Nephron progenitor cell (in vitro differentiated cells): Measurements from ENCODE around the gene AQP5.
A peak's percentile ranks its signal among the peaks of the same experiment; 100 is the strongest.
"Not testable (repeated sequence)": the region's sequence is repeated elsewhere in the genome, so short reads cannot be mapped to it uniquely, and the experiment has no call there.

Experiments used
- DNase-seq: peaks from one replicate; pipeline ENCODE4 v3.0.0; 2021
- H3K27ac Mint-ChIP-seq: 2 replicates; pipeline ENCODE4 v1.8.0; 2021; ENCODE audit warnings: mild to moderate bottlenecking, moderate library complexity, mixed read lengths
- H3K27me3 Mint-ChIP-seq: 2 replicates; pipeline ENCODE4 v1.8.0; 2021; ENCODE audit warnings: mild to moderate bottlenecking, low read depth, mixed read lengths; ENCODE audit not compliant: poor library complexity
- H3K36me3 Mint-ChIP-seq: 2 replicates; pipeline ENCODE4 v1.8.0; 2021; ENCODE audit warnings: low read depth, mixed read lengths
- H3K4me1 Mint-ChIP-seq: 2 replicates; pipeline ENCODE4 v1.8.0; 2021; ENCODE audit warnings: mixed read lengths
- H3K4me3 Mint-ChIP-seq: 2 replicates; pipeline ENCODE4 v1.8.0; 2021; ENCODE audit warnings: mild to moderate bottlenecking, moderate library complexity, mixed read lengths
- H3K9me3 Mint-ChIP-seq: 2 replicates; pipeline ENCODE4 v1.8.0; 2021; ENCODE audit warnings: mild to moderate bottlenecking, moderate library complexity, mixed read lengths
- CTCF ChIP-seq: fragments of 200-600 bp; sonication (generic); IDR thresholded peaks from 2 replicates; pipeline ENCODE4 v1.5.0; 2021; ENCODE audit warnings: antibody characterized with exemption

The AQP5 gene

DNA sequence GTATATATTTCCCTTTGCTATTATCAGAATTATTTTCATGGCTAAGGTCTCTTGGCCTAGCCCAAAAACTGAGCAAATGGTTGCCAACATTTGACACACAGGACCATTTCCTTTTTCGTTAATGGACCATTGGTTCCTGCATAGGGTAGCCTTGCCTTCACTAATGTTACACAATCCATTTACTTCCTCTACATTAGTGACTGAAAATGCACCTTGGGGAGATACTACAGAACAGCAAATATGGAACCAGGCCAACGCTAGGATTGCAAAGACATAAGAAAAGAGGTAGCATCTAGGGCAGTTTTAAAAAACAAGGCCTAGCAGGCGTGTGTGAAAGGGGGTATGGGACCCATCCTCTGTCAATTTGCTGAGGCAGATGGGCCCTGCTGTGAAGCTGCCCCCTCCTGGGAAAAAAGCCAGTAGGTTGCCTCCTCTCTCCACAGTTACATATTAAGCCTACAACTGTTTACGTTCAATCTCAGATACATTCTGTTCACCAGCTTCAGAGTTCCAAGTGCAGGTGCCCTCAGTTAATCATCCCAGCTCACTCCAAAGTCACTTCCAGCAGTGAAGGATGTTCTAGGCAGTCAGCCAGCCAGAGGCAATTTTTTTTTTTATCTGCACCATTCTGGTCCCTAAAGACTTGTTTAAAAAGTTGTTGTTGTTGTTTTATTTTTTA is 26.1 kb downstream of the AQP5 start:
- H3K27ac Mint-ChIP-seq = peak overlapping the region; percentile 52

GRCh38 chr12:49989400-49989799 is 27.7 kb downstream of the AQP5 start:
- not testable (repeated sequence) for H3K27me3 Mint-ChIP-seq, H3K9me3 Mint-ChIP-seq, DNase-seq, H3K27ac Mint-ChIP-seq, H3K4me3 Mint-ChIP-seq
- H3K36me3 Mint-ChIP-seq = peaks cover 66% of the 10 kb centered on the region
- H3K4me1 Mint-ChIP-seq = peaks cover 24% of the 10 kb centered on the region

More for the DNA sequence above, 26.1 kb downstream of the AQP5 start:
- Mint-ChIP-seq H3K4me3 (no peak overlapping the region), H3K27me3 (no peaks in the 10 kb centered on the region), H3K9me3 (no peaks in the 10 kb centered on the region), H3K4me1 (peaks cover 36% of the 10 kb centered on the region), H3K36me3 (peaks cover 52% of the 10 kb centered on the region)
- TF ChIP-seq CTCF = no peak
- no peak for DNase-seq

GRCh38 chr12:49990273-49990672 is 28.6 kb downstream of the AQP5 start:
- H3K4me3 Mint-ChIP-seq = no peak overlapping the region
- H3K36me3 Mint-ChIP-seq = peaks cover 74% of the 10 kb centered on the region
- peaks cover 17% of the 10 kb centered on the region for H3K4me1 Mint-ChIP-seq
- H3K9me3 Mint-ChIP-seq = no peaks in the 10 kb centered on the region
- no peak for TF ChIP-seq CTCF
- no peak for DNase-seq
- no peaks in the 10 kb centered on the region for H3K27me3 Mint-ChIP-seq
- H3K27ac Mint-ChIP-seq = no peak overlapping the region

DNA sequence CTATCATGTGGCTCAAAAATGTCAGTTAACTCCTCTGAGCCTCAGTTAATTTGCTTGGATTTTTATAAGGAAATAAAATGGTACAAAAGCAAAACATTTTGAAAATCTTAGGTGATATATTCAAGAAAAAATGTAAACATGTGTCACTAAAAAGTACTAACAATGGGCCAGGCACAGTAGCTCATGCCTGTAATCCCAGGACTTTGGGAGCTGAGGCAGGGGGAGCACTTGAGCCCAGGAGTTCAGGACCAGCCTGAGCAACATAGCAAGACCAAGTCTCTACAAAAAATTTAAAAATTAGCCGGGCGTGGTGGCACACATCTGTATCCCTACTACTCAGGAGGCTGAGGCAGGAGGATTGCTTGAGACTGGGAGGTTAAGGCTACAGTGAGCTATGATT is 36.8 kb downstream of the AQP5 start:
- no peak for DNase-seq
- H3K36me3 Mint-ChIP-seq = peaks cover 75% of the 10 kb centered on the region
- H3K27me3 Mint-ChIP-seq = no peaks in the 10 kb centered on the region
- H3K4me3 Mint-ChIP-seq = no peak overlapping the region
- H3K9me3 Mint-ChIP-seq = no peaks in the 10 kb centered on the region
- H3K27ac Mint-ChIP-seq = no peak overlapping the region
- TF ChIP-seq CTCF = no peak
- H3K4me1 Mint-ChIP-seq = peaks cover 4% of the 10 kb centered on the region

GRCh38 chr12:50003595-50003994 is 41.9 kb downstream of the AQP5 start:
- Mint-ChIP-seq H3K36me3 (peaks cover 48% of the 10 kb centered on the region), H3K9me3 (no peaks in the 10 kb centered on the region), H3K27me3 (no peaks in the 10 kb centered on the region), H3K4me1 (peaks cover 4% of the 10 kb centered on the region), H3K4me3 (no peak overlapping the region), H3K27ac (no peak overlapping the region)
- no peak for TF ChIP-seq CTCF
- no peak for DNase-seq

- H3K36me3 Mint-ChIP-seq = peaks cover 42% of the 10 kb centered on the region
- no peak for TF ChIP-seq CTCF
- no peak for DNase-seq
- H3K9me3 Mint-ChIP-seq = no peaks in the 10 kb centered on the region
- H3K27me3 Mint-ChIP-seq = no peaks in the 10 kb centered on the region
- no peak overlapping the region for H3K27ac Mint-ChIP-seq
- H3K4me1 Mint-ChIP-seq = peaks cover 4% of the 10 kb centered on the region
- H3K4me3 Mint-ChIP-seq = no peak overlapping the region
These were observed 43.0 kb downstream of the AQP5 start for GRCh38 chr12:50004696-50005095.
